ENCODE results near the gene CDC26.
A peak's percentile ranks its signal among the peaks of the same experiment; 100 is the strongest.
"Not testable (repeated sequence)": the region's sequence is repeated elsewhere in the genome, so short reads cannot be mapped to it uniquely, and the experiment has no call there.

Gene CDC26

GRCh38 chr9:113275157-113276131 is at the start of gene CDC26, which contains the start of gene PRPF4:
Gene CDC26 (minus strand): TSS chr9:113275572. CDS start chr9:113272507, 3,065 bp downstream.
Gene PRPF4 (plus strand): TSS chr9:113275658. CDS start chr9:113275744, 86 bp downstream.
- DNase-seq, result peak; percentile 97

GRCh38 chr9:113322671-113323070 is 47.3 kb upstream of the CDC26 start:
- no peak for DNase-seq

GRCh38 chr9:113320051-113320450 is 44.7 kb upstream of the CDC26 start:
- no peak for DNase-seq

GRCh38 chr9:113319054-113319453 is 43.7 kb upstream of the CDC26 start:
- no peak for DNase-seq

GRCh38 chr9:113317777-113318176 is 42.4 kb upstream of the CDC26 start:
- DNase-seq, result no peak

- DNase-seq, result no peak
Observed at GRCh38 chr9:113316030-113316429, 40.7 kb upstream of the CDC26 start.

GRCh38 chr9:113315231-113315630 is 39.9 kb upstream of the CDC26 start:
- no peak for DNase-seq

GRCh38 chr9:113313261-113313660 is 37.9 kb upstream of the CDC26 start:
- no peak for DNase-seq

GRCh38 chr9:113311961-113312360 is 36.6 kb upstream of the CDC26 start:
- DNase-seq, result no peak

- no peak for DNase-seq
Observed at GRCh38 chr9:113310538-113310937, 35.2 kb upstream of the CDC26 start.

- no peak for DNase-seq
Observed at GRCh38 chr9:113309204-113309813, 33.9 kb upstream of the CDC26 start.

GRCh38 chr9:113307396-113307975 is 32.1 kb upstream of the CDC26 start:
- no peak for DNase-seq

GRCh38 chr9:113306566-113306965 is 31.2 kb upstream of the CDC26 start:
- DNase-seq, result no peak

- no peak for DNase-seq
Observed at GRCh38 chr9:113302792-113303418, 27.5 kb upstream of the CDC26 start, which contains the start of gene RNF183. Gene RNF183 (minus strand): TSS chr9:113303376. CDS start chr9:113298184, 5,192 bp downstream.

GRCh38 chr9:113301548-113301947 is 26.2 kb upstream of the CDC26 start:
- no peak for DNase-seq

- no peak for DNase-seq
Observed at GRCh38 chr9:113299800-113300292, 24.5 kb upstream of the CDC26 start.

GRCh38 chr9:113298924-113299770 is 23.8 kb upstream of the CDC26 start:
- peak; percentile 86 for DNase-seq

- no peak for DNase-seq
Observed at GRCh38 chr9:113298311-113298710, 22.9 kb upstream of the CDC26 start.

- DNase-seq, result no peak
Observed at GRCh38 chr9:113296796-113297558, 21.6 kb upstream of the CDC26 start.

GRCh38 chr9:113296247-113296646 is 20.9 kb upstream of the CDC26 start:
- not testable (repeated sequence) for DNase-seq

- DNase-seq, result no peak
Observed at GRCh38 chr9:113293285-113293878, 18.0 kb upstream of the CDC26 start.

All from COR-L47 (cell line).